Activated naive CD4-positive, alpha-beta T cell (primary cell): ENCODE measurements around the gene TMPRSS6.
"Not testable (repeated sequence)": the region's sequence is repeated elsewhere in the genome, so short reads cannot be mapped to it uniquely, and the experiment has no call there.

ENCODE experiments used
- DNase-seq, 4 experiments: peaks; one replicate each; lab custom pipeline; 2025; lab: John Stamatoyannopoulos, UW

Gene TMPRSS6

DNA sequence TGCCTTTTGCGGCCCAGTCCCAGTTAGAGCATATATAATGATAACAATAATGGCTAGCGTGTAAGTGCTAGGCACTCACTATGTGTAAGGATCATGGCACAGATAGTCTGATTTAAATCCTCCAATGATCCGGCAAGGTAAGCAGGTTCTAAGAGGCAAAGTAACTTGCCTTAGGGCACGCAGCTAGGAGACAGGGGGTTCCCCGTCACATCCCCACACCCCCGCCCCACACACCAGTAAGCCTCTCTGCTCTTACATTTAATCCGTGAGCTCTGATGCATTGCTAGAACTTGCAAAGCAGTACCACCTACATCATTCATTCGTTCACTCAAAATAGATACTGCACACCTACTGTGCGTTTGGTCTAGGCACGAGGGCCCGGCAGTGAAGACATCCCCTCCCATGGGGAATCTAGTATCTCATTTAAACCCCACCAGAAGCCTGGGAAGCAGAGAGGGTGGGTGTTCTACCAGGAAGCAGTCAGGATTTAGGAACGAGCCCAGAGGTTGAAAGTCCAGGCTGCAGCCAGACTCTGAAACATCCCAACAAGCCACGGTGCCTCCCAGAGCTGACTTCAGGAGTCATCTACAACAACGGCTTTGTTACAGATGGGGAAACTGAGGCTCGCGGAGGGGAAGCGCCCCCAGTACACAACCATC is 20.6 kb downstream of the TMPRSS6 start:
- no peak for DNase-seq

DNA sequence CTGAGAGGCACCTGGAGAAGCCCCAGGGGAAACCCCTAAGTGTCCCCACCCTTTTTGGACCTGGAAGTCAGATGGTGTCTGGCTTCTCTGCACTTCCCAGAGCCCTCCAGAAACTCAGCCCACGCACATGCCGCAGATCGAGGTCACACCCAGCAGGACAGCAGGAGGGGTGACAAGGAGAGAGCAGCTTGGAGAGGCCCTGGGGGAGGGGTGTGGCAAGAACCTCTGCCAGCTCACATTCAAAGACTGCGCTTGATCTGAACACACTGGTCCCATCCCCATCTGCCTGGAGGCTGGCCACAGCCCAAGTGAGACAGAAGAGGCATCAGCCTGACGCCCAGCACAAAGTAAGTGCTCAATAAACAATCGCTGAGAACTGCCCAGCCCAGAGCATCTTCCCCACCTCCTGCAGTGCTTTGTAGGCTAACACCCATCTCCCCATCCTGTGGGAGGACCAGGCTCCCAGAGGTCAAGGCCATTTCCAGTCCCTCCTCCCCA is 21.4 kb downstream of the TMPRSS6 start:
- DNase-seq, result no peak

DNA sequence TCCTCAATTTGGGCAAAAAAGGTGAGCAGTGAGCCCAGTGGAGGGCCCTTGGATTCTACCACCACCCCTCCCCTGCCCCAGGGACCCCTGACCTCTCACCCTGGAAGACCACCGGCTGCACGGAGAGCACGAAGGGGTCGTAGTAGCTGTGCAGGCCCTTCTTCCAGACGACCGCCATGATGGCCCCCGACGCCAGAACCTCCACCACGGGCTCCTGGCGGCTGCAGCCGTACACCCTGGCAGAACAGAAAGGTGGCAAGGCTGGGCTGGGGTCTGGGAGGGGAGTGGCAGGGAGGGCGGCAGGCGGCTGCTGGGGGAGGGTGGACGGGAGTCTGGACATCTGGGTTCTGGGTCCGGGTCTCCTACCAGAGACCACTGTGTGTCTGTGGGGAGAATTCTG is 23.3 kb downstream of the TMPRSS6 start:
- no peak for DNase-seq

DNA sequence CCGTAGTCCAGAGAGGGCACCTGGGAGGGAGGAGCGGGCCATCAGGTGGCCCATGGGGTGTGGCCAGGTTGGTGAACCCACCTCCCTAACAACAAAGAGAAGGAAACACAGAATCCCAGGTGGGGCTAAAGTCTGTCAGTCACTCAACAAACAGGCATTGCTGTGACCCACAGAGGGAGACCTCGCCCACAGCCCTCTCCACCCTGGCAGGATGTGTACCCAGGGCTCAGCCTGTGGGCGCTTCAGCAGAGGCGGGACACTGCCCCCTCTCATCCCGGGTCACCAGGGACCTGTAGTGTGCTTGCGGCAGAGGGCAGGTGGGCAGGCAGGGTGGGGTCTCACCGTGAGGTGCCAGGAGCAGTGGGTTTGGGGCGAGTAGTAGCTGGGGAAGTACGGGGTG is 25.1 kb downstream of the TMPRSS6 start:
- DNase-seq, result no peak

DNA sequence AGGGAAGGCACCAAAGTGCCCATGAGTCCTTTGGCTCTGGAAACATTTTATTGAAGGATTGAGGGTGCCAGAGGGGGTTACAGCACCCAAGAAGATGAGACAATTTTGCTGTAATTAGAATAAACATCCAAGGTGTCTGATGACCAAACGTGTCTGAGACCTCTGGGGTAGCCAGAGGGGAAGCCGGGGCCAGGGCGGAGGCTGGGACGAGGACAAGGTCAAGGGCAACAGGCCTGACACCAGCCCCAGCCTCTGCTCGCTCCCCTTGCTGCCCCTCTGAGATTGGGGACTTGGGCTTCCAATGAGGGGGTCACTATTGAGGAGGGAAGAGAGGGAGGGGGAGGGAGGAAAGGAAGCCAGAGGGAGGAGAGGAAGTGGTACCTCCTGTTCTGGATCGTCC is 25.6 kb downstream of the TMPRSS6 start:
- DNase-seq, result no peak

DNA sequence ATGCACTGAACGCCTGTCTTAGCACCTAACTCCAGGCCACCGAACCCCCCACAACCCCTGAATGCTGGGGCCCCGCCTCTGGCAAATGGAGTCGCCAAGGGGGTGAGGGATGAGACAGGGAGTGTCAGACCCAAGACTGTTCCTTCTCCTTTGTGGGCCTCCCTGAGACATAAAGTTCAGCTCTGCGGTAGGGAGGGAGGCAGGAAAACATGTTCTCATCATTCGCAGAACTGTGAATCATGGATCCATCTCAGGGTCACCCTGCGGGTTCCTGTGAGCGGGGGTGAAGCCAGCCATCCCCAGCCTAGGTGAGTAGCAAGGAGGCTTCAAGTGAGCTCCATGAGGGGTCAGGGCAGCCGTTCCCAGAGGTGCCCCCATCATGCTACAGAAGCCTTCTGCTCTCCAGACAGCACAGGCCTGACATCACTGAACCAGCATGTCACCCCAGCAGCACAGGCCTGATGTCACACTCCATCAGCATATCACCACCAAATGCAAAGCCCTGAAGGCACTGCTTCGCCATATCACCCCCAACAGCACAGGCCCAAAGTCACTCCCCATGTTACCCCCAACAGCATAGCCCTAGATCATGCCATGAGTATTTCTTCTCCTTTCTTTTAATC is 27.2 kb downstream of the TMPRSS6 start:
- DNase-seq, result no peak

DNA sequence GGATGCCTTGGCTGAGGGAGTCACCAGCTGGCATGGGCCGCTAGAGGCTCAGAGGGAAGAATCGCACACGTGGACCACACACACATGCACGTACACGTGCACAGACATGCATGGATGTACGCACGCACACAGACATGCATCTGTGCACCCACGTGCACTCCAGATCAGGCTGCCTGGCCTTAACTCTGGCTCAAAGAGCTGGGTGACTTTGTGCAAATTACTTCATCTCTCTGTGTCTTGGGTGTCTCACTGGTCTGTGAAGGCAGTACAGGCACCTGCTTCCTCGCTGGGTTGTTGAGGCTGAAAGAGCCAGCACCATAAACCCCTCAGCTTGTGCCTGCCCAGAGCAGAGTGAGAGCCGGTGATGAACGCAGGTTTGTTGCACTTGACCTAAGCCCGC is 28.7 kb downstream of the TMPRSS6 start:
- DNase-seq, result no peak

DNA sequence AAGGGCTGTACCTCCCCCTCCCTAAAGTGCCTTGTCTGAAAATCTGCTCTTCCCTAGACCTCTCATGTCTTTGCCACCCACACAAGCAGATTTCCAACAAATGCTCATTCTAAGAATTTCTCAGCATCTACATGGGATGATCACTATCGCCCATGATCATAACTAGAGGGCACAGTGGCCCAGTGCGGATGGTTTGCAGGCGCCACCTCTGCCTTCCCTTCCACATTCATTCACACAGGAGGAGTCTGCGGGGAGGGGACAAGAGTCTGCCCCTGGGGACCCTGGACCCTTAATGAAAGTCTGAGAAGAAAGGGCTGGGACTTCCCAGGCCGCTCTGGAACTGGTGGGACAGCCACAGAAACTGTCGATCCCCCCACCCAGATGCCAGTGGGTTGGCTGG is 29.1 kb downstream of the TMPRSS6 start:
- no peak for DNase-seq

DNA sequence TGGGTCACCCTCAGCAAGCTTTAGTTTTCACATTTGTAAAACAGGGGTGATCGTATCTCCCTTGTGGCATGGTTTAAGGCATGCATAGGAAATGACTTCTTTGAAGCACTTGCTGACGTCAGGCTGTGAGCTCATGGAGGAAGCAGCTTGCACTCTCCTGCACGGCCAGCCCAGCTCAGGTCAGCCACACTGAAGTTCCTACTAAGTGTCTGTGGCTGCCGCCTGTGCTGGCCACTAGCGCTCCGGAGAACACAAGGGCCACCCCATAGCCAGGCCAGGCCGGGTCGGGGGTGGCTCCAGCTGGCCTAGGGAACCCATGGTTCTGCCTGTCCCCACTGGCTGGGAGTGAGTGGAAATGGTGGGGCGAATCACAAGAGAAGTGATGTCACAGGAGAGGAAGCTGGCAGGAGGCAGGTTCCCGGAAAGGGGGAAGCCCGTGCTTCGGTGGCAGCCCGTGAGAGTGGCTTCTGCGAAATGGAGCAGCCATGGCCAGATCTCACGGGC is 29.8 kb downstream of the TMPRSS6 start:
- peak in 2 of 4 experiments; percentile 60 to 68 for DNase-seq

DNA sequence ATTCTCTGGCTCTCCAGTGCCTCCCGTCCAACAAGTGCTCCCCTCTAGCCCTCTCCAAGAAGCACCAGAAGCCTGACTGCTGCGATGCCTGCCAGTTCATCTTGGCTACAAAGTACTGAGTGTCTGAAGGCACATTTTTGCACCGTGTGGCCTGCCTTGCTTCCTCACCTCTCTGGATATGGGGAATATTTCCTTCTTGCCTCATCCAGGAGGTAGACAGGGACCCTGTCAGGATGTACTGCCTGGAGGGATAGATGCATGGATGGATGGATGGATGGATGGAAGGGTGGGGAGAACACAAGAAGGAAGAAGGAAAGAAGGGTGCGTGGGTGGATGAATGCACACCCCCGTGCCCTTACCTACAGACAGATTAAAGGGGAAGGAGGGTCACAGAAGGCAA is 30.4 kb downstream of the TMPRSS6 start:
- DNase-seq, result no peak

DNA sequence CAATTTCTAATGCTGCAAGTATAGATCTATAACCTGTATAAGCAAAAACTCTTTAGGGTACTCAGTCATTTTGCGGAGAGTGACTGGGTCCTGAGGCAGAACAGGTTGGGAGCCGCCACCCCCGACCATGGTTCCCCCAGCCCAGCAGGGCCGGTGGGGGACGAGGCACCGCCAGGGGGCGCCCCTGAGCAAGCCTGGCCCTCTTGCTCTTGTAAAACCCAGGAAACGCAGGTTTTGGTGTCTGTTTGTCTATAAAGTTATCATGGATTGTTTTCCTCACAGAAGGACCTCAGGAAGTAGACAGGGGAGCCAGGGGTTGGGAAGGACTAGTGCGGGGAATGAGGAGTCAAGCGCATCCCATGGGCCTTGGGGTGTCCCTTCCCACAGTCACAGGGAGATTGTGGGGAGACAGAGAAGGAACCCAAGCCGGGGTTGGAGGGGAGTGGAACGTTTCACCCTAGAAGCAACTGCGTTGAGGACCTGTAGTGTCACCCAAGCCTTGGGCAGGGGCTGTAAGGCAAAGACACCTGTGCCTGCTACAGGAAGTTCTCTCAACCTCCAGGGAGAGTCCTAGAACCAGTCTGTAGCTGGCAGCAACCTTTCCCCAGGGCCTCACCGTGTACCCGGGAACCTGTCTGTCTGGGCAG is 31.6 kb downstream of the TMPRSS6 start:
- peak; percentile 78 to 88 (median 82) for DNase-seq

DNA sequence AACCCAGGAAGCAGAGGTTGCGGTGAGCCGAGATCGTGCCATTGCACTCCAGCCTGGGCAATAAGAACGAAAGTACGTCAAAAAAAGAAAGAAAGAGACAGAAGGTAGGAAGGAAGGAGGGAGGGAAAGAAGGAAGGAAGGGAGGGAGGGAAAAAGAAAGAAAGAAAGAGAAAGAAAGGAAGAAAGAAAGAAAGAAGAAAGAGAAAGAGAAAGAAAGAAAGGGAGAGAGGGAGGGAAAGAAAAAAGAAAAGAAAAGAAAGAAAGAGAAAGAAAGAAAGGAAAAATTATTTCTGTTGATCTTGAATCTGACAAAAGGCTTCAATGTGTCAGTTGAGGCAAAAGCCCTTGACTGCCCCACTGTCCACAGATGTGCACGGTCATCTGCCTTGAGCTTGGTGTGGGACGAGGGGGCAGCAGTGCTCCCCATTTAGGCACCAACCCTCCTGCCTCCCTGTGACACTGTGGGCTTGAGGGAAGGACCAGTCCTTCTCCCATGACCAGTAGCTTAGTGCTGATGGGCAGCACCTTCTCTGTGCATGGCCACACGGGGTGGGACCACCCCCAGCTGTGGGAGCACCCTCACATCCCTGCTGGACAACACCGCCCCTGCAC is 33.6 kb downstream of the TMPRSS6 start:
- no peak for DNase-seq

DNA sequence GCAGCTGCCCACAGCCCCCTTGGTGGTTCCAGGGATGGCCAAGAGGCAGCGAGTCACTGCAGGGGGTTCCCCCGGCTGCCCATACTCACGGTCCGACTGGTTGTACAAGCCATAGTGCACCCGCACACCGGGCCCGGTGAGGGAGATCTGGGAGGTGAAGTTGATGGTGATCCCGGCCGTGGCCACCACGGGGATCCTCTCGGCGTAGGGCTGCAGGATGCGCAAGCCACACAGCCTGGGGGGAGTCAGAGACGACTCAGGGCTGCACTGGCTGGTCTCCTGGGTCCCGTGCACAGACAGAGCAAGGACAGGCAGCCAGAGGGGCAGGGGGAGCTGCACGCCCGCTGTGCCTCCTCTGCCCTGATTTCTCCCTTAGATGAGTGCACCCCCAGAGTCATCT is 34.5 kb downstream of the TMPRSS6 start:
- DNase-seq, result no peak

DNA sequence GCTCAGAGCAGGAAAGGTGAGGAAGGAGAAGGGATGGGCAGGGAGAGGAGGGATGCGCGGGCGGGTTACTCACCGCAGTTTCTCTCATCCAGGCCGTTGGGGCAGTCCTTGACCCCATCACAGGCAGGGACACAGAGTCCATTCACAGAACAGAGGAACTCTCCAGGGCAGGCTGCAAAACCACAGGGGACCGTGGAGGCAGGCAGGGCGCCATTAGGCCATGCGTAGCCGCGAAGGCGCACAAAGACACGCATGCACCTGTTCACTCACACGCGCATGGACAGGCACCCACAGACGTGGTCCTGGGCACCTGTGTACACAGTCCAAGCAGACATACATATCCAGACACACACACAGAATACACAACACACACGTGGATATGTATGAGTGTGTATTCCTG is 35.0 kb downstream of the TMPRSS6 start:
- DNase-seq, result no peak

DNA sequence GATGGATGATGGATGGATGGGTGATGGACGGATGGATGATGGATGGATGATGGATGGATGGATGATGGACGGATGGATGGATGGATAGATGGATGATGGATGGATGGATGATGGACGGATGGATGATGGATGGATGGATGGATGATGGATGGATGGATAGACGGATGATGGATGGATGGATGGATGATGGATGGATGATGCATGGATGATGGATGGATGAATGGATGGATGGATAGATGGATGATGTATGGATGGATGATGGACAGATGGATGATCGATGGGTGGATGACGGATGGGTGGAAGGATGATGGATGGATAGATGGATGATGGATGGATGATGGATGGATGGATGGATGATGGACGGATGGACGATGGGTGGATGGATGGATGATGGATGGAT is 36.8 kb downstream of the TMPRSS6 start:
- no peak for DNase-seq

DNA sequence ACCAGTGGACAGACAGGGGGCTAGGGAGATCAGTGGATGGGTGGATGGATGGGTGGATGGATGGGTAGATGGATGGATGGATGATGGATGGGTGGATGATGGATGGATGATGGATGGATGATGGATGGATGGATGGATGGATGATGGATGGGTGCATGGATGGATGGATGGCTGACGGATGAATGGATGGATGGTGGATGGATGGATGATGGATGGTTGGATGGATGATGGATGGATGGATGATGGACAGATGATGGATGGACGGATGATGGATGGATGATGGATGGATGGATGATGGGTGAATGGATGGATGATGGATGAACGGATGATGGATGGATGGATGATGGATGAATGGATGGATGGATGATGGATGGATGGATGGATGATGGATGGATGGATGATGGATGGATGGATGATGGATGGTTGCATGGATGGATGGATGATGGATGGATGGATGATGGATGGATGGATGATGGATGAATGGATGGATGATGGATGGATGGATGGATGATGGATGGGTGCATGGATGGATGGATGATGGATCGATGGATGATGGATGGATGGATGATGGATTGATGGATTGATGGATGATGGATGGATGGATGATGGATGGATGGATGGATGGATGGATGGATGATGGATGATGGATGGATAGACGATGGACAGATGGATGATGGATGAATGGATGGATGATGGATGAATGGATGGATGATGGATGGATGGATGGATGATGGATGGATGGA is 37.5 kb downstream of the TMPRSS6 start:
- not testable (repeated sequence) for DNase-seq

DNA sequence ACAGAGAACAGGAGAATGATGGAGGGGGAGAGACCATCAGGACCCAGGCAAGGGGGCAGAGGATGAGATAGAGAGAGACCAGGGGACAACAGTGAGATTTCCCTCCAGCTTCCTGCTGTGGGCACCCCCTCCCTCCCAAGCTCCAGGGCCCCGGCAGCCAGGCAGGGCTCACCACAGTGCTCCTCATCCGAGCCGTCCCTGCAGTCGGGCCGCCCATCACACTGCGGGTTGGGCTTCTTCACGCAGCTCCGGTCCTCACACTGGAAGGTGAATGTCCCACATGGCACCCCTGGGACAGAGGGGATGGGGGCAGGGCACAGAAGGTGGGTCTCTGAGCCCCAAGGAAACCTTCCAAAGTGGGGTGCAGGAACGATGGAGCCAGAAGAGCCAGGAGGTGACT is 38.8 kb downstream of the TMPRSS6 start:
- DNase-seq, result no peak

DNA sequence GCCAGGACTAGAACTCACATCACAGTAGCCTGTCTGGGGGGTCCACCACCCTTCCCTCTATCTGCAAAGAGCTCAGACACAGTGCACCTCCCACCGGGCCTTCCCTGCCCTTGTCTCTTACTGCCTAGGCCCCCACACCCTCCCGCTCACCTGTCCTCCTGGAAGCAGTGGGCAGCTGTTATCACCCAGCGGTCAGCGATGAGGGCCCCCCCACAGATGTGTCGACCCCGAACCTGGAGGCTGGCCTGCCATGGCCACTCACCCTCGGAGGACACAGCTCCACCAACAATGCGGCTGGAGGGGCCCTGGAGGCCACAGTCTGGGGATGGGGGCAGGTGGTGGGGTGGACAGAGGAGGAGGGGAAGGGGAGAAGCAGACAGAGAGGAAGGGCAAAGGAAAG is 39.2 kb downstream of the TMPRSS6 start:
- no peak for DNase-seq

DNA sequence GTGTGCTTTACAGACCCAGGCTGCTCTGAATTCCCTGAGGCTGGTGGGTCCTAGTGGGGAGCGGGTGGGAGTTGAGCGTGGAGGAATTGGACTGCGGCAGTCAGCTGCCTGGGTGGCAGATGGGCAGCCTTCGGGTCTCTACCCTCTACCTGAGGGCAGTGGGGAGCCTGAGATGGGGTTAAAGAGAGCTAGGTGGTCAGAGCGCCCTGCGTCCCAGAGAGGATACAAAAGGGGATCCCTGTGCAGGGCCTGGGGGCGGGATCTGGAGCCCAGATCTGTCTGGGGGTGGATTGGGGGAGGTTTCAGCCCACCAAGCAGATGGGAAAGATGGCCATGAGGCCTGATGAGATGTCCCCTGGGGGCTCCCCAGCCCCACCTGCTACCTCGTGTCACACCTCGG is 39.8 kb downstream of the TMPRSS6 start:
- DNase-seq, result no peak

DNA sequence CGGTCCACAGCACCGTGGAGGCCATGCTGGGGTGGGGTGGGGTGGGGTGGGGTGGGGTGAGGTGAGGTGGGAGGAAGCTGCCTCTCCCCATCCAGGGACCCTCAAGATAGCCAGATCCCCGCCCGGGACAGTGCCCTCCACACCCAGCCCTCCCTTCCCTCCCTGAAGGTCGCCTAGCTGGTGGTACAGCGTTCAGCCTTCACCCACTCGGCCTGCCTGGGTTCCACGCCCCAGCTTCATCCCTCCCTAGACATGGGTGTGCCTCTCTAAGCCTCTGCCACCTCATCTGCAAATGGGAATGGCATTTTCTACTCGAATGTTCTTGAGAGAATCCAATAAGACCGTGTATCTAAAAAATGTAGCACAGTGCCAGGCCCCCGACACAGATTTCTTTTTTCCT is 40.2 kb downstream of the TMPRSS6 start:
- no peak for DNase-seq

DNA sequence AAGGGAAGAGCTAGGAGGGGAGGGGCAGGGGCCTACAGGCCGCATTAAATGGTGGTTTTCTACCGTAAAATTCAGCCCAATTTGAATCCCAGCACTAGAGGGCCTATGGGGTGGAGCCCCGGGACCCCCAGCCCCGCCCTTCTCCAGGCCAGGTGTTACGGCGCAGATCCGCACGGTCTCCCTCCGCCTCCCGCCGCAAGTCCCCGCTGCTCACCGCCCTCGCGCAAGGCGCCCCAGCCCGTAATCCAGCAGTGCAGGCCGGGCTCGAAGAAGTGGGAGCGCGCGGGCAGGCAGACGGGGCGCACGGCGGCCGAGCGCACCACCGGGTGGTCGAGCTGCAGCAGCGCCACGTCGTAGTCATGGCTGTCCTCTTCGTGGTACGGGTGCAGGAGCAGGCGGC is 40.7 kb downstream of the TMPRSS6 start:
- no peak for DNase-seq

DNA sequence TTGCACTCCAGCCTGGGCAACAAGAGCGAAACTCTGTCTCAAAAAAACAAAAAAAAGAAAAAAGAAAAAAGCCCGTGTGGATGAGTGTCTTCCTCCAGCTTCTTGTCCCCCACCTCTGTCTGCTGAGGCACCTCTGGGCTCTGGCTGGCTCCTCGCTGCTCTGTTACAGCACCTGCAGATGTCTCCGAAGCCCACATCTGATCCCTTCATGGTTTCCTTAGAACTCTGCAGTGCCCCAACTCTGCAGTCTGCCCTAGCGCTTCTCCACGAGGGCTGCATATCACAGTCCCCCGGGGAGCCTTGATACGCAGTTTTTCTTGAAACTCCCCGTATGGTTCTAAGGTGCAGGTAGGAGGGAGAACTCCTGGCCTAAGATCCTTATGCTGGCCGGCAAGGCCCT is 42.1 kb downstream of the TMPRSS6 start:
- DNase-seq, result no peak
